KMS-11 (cell line): ENCODE measurements around the gene TAF11.

Experiments
- H2AFZ ChIP-seq: fragments of 200-600 bp; sonication (generic); 2 replicates; pipeline ENCODE4 v1.6.1; 2016; ENCODE audit warnings: antibody characterized with exemption, mixed run types, low read depth
- H3K27ac ChIP-seq: fragments of 200-600 bp; sonication (generic); 2 replicates; pipeline ENCODE4 v1.6.1; 2016; ENCODE audit warnings: mild to moderate bottlenecking, mixed run types
- H3K27me3 ChIP-seq: fragments of 200-600 bp; sonication (generic); 2 replicates; pipeline ENCODE4 v1.6.1; 2017; ENCODE audit warnings: mild to moderate bottlenecking, low read depth, mixed run types, moderate library complexity; ENCODE audit not compliant: insufficient read depth
- H3K36me3 ChIP-seq: fragments of 200-600 bp; sonication (generic); 2 replicates; pipeline ENCODE4 v1.6.1; 2017; ENCODE audit warnings: mild to moderate bottlenecking, mixed run types; ENCODE audit not compliant: insufficient read depth
- H3K4me1 ChIP-seq: fragments of 200-600 bp; sonication (generic); 2 replicates; pipeline ENCODE4 v1.6.1; 2016; ENCODE audit warnings: mild to moderate bottlenecking, low read depth, mixed run types; ENCODE audit not compliant: poor library complexity, severe bottlenecking
- H3K4me2 ChIP-seq: fragments of 200-600 bp; sonication (generic); 2 replicates; pipeline ENCODE4 v1.7.0; 2016; ENCODE audit warnings: mild to moderate bottlenecking, mixed run types
- H3K4me3 ChIP-seq: fragments of 200-600 bp; sonication (generic); IDR thresholded peaks from 2 replicates; pipeline ENCODE4 v1.6.1; 2017; ENCODE audit warnings: low read depth, low read length, mixed read lengths; ENCODE audit not compliant: insufficient read depth
- H3K79me2 ChIP-seq: fragments of 200-600 bp; sonication (generic); 2 replicates; pipeline ENCODE4 v1.6.1; 2016; ENCODE audit warnings: low read depth, mixed run types; ENCODE audit not compliant: insufficient read depth
- H3K9ac ChIP-seq: fragments of 200-600 bp; sonication (generic); 2 replicates; pipeline ENCODE4 v1.6.1; 2016; ENCODE audit warnings: mild to moderate bottlenecking, mixed run types
- H4K20me1 ChIP-seq: fragments of 200-600 bp; sonication (generic); 2 replicates; pipeline ENCODE4 v1.6.1; 2016; ENCODE audit warnings: mild to moderate bottlenecking, mixed run types; ENCODE audit not compliant: insufficient read depth
- CTCF ChIP-seq: fragments of 200-600 bp; sonication (generic); conservative IDR thresholded peaks from 2 replicates; pipeline ENCODE4 v1.6.1; 2017; ENCODE audit warnings: low read depth, mild to moderate bottlenecking, antibody characterized with exemption, low read length, moderate library complexity, mixed read lengths

Gene TAF11

DNA sequence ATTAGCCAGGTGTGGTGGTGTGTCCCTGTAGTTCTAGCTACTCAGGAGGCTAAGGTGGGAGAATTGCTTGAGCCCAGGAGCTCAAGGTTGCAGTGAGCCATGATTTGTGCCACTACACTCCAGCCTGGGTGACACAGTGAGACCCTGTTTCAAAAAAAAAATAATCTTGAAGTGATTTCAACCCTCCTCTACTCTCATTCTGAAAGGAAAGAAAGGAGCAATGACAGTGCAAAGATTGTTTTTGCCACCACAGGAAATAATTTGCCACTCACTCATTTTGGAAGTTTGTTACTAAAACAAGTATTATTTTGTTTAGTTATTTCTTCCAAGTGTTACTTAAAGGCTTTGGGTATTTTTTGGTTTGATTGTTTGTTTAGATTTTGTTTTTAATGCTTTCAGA is 50.3 kb downstream of the TAF11 start:
- no peak for TF ChIP-seq CTCF
- H3K9ac ChIP-seq: no peak overlapping the region
- H3K4me1 ChIP-seq: peaks cover 7% of the 10 kb centered on the region
- H3K27me3 ChIP-seq: no peaks in the 10 kb centered on the region
- H3K79me2 ChIP-seq: no peaks in the 10 kb centered on the region
- H4K20me1 ChIP-seq: no peaks in the 10 kb centered on the region
- no peaks in the 10 kb centered on the region for H3K36me3 ChIP-seq
- no peak overlapping the region for H2AFZ ChIP-seq
- H3K4me3 ChIP-seq: no peak overlapping the region
- H3K27ac ChIP-seq: no peak overlapping the region
- no peak overlapping the region for H3K4me2 ChIP-seq

- Histone ChIP-seq H3K4me1 (peaks cover 7% of the 10 kb centered on the region), H3K9ac (no peak overlapping the region), H4K20me1 (no peaks in the 10 kb centered on the region), H3K4me3 (no peak overlapping the region), H2AFZ (no peak overlapping the region), H3K27ac (no peak overlapping the region), H3K79me2 (no peaks in the 10 kb centered on the region), H3K4me2 (no peak overlapping the region), H3K36me3 (no peaks in the 10 kb centered on the region), H3K27me3 (no peaks in the 10 kb centered on the region)
- no peak for TF ChIP-seq CTCF
These were observed 51.4 kb downstream of the TAF11 start for GRCh38 chr6:34836451-34836850.

GRCh38 chr6:34836008-34836407 is 51.8 kb downstream of the TAF11 start:
- Histone ChIP-seq H3K4me3 (no peak overlapping the region), H2AFZ (no peak overlapping the region), H3K27ac (no peak overlapping the region), H3K36me3 (no peaks in the 10 kb centered on the region), H3K79me2 (no peaks in the 10 kb centered on the region), H3K27me3 (no peaks in the 10 kb centered on the region), H3K4me2 (no peak overlapping the region), H3K9ac (no peak overlapping the region), H3K4me1 (peaks cover 7% of the 10 kb centered on the region), H4K20me1 (no peaks in the 10 kb centered on the region)
- TF ChIP-seq CTCF: no peak

- no peaks in the 10 kb centered on the region for H3K79me2 ChIP-seq
- H2AFZ ChIP-seq: no peak overlapping the region
- no peak for TF ChIP-seq CTCF
- H3K4me2 ChIP-seq: no peak overlapping the region
- peaks cover 3% of the 10 kb centered on the region for H3K4me1 ChIP-seq
- H3K4me3 ChIP-seq: no peak overlapping the region
- H3K27me3 ChIP-seq: no peaks in the 10 kb centered on the region
- H3K36me3 ChIP-seq: no peaks in the 10 kb centered on the region
- H3K27ac ChIP-seq: no peak overlapping the region
- no peaks in the 10 kb centered on the region for H4K20me1 ChIP-seq
- H3K9ac ChIP-seq: no peak overlapping the region
These were observed 52.9 kb downstream of the TAF11 start for GRCh38 chr6:34834789-34835518.
